PC-3 (cell line): Measurements from ENCODE around the gene SYCP3.

Source experiments
- EZH2 ChIP-seq: fragments of 300-600 bp; sonication (generic); IDR thresholded peaks from one replicate; pipeline ENCODE4 v1.6.1; 2017; ENCODE audit warnings: antibody characterized with exemption, mild to moderate bottlenecking, low read length; ENCODE audit not compliant: unreplicated experiment
- EZH2phosphoT487 ChIP-seq: fragments of 300-600 bp; sonication (generic); IDR thresholded peaks from 2 replicates; pipeline ENCODE4 v1.6.1; 2018; ENCODE audit warnings: mild to moderate bottlenecking, antibody characterized with exemption, low read length, borderline replicate concordance
- TF ChIP-seq, protein P1 (sequence below): fragments of 300-600 bp; sonication (generic); conservative IDR thresholded peaks from 2 replicates; pipeline ENCODE4 v1.5.1; 2017; ENCODE audit warnings: antibody characterized with exemption, low read depth, mild to moderate bottlenecking, low read length

DNA sequence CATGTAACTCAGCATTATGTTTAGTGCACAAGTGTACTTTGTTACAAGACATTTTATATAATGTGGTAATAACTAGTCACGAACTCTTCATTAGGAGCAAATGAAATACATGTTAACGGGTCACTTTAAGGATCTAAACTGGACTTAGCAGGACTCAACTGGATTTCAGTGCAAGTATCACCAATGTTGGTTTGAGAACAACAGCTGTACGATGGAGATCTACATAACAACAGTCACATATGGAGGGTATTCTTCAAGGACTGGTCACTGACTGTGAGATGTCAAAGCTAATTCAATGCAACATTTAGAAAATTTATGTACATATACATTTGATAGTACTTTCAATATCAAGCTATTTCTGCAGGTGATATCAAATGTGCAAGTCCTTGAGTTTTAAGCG lies 22.5 kb upstream of the SYCP3 start:
- TF ChIP-seq, protein P1, sequence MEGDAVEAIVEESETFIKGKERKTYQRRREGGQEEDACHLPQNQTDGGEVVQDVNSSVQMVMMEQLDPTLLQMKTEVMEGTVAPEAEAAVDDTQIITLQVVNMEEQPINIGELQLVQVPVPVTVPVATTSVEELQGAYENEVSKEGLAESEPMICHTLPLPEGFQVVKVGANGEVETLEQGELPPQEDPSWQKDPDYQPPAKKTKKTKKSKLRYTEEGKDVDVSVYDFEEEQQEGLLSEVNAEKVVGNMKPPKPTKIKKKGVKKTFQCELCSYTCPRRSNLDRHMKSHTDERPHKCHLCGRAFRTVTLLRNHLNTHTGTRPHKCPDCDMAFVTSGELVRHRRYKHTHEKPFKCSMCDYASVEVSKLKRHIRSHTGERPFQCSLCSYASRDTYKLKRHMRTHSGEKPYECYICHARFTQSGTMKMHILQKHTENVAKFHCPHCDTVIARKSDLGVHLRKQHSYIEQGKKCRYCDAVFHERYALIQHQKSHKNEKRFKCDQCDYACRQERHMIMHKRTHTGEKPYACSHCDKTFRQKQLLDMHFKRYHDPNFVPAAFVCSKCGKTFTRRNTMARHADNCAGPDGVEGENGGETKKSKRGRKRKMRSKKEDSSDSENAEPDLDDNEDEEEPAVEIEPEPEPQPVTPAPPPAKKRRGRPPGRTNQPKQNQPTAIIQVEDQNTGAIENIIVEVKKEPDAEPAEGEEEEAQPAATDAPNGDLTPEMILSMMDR: no peak
- TF ChIP-seq EZH2: no peak
- no peak for TF ChIP-seq EZH2phosphoT487
